Hematopoietic multipotent progenitor cell (in vitro differentiated cells): ENCODE data around the gene NUAK2. TPM values are rescaled to one million over a fixed set of nuclear protein-coding genes. Genes with fewer than 3 reads are reported as not detected.

Experiments
- DNase-seq, 3 donors: peaks; one replicate each; pipeline ENCODE4 v3.0.0-alpha.2; 2011 to 2015; ENCODE audit warnings: low read depth in 2 of 3, low spot score in 2 of 3
- small RNA-seq: library from RNA; depleted of rRNA; stranded (forward); fragments of <200 nt; gene quantifications from one replicate; pipeline ENCODE3, GENCODE V24; 2012
- total RNA-seq: library from RNA; depleted of rRNA; stranded (reverse); fragments of >200 nt; gene quantifications from one replicate; pipeline ENCODE4 v1.2.3, GENCODE V29; 2012

The NUAK2 gene
- total RNA-seq, 1 donor: 1.3 TPM

GRCh38 chr1:205260948-205261732, 60.4 kb downstream of the NUAK2 start:
- DNase-seq: peak in 2 of 3 donors; percentile 58 to 63

DNA sequence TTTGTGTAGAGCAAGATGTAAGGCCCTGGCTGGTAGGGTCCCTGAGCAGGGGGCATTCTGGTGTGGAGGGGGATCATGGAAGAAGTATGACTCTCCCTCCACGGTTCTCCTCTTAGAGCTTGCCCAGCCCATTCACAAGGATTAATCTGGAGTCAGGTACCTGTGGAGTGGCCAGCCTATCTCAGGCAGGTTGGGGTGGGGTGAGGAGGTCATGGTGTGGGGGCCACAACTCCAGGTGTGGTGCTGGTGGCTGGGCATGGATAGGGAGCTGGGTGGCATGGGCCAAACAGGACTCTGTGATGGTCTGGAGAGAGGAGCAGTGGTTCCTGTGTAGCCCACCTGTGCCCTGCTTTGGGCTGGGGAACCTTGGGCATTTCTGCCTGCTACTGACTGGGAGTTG, 61.5 kb downstream of the NUAK2 start:
- DNase-seq: no peak

DNA sequence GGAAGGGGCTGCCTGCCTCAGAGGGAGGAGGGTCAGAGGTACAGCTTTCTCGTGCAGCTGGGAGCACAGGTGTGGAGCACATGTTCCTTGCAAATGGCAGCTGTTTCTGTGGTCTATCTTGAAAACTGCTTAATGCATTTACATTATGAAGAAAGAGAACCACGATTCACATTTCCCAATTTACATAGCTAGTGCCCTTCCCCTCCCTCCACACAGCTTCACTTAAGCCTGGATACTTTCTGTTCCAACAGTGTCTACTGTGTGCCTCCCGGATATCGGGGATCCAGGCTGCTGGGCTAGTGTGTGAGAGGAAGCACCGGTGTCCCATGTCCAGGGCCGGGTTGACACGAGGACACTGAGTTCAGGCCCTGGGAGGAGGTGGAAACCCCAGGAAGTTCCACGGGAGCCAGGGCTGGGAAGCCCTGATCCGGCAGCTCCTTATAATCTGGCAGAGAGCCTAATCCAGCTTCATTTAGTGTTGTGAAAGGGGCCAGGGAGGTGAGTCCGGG, 62.2 kb downstream of the NUAK2 start:
- DNase-seq: no peak

DNA sequence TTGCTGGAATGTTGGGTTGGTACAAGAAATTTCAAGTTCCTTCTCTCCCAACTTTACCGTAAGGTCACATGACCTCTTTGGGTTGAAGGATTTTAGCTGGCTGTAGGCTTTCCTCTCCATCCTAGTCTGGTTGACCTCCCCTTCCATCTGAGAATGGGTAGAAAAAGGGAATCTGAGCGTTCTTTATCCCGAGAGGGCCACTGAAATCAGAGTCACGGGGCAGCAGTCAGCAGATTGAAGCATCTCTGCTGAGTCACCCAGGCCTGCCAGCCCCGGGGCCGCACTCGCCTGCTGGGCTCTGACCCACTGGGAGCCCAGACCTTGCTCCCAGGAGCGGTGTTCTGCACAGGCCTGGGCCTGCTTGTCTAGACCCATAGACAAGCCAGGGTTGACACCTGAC, 62.8 kb downstream of the NUAK2 start:
- DNase-seq: no peak

DNA sequence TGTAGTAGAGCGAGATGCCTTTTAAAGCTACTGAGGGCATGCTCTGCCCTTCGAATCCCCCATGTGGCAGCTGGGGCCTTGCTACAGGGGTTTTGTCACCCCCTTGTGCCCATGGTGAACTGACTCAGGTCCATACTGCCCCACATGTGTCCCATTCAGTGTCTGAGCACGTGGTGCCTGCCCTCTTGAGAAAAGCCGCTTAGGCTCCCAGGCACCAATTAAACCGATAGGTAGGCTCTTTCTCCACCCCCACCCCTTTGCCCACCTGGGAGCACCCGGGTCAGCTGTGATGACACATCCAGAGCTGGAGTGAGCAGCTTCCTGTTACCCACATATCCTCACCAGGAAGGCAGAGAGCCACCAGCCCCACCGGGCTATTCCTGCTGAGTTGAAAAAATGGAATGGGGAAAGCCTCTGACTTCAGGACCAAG, 63.3 kb downstream of the NUAK2 start:
- DNase-seq: no peak

DNA sequence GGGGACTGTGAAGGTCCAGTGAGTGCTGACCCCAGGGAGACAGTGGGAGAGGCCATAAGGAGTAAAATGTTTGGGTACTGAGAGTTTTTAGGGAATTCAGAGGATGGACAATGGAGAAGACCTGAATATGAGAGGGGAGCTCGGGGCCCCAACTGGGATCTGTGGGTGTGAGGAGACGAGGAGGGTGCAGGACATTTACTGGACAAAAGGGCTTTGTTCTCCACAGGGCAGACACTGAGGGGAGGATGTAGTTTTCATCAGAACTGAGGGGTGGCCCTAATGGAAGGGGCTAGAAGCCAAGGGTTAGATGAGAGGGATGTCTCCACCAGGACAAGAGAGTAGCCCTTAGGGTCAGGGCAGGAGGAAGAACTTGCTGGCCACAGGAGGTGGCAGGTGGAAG, 63.8 kb downstream of the NUAK2 start:
- no peak for DNase-seq

DNA sequence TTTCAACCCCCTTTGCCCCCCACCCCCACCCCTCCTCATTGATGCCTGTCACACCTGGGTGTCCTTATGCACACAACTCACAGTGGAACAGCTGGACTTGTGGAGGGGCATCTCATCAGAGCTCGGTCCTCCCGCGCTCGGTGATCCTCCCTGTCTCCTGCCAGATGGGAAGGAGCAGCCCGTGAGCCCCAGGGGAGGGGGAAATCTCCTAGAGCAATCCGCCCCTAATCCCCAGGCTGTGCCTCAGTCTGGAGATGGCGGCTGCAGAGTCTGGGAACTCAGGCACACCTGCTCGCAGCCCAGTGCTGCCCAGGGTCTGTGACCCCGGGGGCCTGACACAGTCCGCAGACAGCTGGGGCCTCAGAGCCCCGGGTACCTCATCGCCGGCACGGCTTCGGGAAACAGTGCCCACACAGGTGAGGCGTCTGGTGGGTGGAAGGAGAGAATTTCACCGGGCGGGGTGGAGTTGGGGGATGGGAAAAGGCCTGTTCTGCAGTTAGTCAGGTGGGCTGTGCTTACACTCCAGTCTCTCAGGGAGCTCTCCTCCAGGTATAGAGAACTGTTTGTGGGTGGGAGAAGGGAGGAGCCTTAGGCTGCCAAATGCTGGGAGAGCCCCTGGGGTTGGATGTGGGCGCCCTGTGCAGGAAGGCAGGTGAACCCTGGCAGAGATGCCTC, 64.5 kb downstream of the NUAK2 start:
- no peak for DNase-seq

GRCh38 chr1:205255941-205256780, 65.4 kb downstream of the NUAK2 start:
- DNase-seq: peak; percentile 63 to 92 (median 82)

Small RNAs within 50 kb of the gene (small RNA-seq; reads per million reads assigned to genes)
- not detected for gene SNRPGP10

Other genes with a start within 250 kb of the NUAK2 start
- 0.54 TPM for gene TMEM81, start 237.3 kb downstream of the NUAK2 start, total RNA-seq
- gene RBBP5, start 199.8 kb downstream of the NUAK2 start, total RNA-seq: 8.6 TPM
- gene DSTYK, start 110.0 kb downstream of the NUAK2 start, total RNA-seq: 10.5 TPM
- gene TMCC2, start 93.8 kb downstream of the NUAK2 start, total RNA-seq: 8.6 TPM
- gene KLHDC8A, start 35.2 kb upstream of the NUAK2 start, total RNA-seq: under 0.01 TPM
- not detected for gene LEMD1, start 100.3 kb upstream of the NUAK2 start, total RNA-seq
- gene BLACAT1, start 134.3 kb upstream of the NUAK2 start, total RNA-seq: not detected
- gene CDK18, start 182.9 kb upstream of the NUAK2 start, total RNA-seq: 8.6 TPM